H9 (cell line): ENCODE data around the gene ANKRD12. TPM values are rescaled to one million over a fixed set of nuclear protein-coding genes. Genes with fewer than 3 reads are reported as not detected.

Source experiments
- DNase-seq: peaks from one replicate; pipeline ENCODE4 v3.0.0-alpha.2; 2017
- H2AFZ ChIP-seq: one replicate; pipeline ENCODE4 v1.6.1; 2013; ENCODE audit warnings: mild to moderate bottlenecking, low read length, control low read depth, moderate library complexity
- H2AK5ac ChIP-seq: 2 replicates; pipeline ENCODE4 v1.6.1; 2013; ENCODE audit warnings: low read length, control low read depth, mixed read lengths; ENCODE audit not compliant: insufficient read length
- H2BK120ac ChIP-seq: one replicate; pipeline ENCODE4 v1.6.1; 2013; ENCODE audit warnings: low read depth, mild to moderate bottlenecking, low read length, control low read depth, inconsistent platforms; ENCODE audit not compliant: poor library complexity, severe bottlenecking
- H2BK12ac ChIP-seq: 2 replicates; pipeline ENCODE4 v1.6.1; 2013; ENCODE audit warnings: low read length, control low read depth, mixed read lengths, low read depth; ENCODE audit not compliant: insufficient read length
- H2BK15ac ChIP-seq: 2 replicates; pipeline ENCODE4 v1.6.1; 2013; ENCODE audit warnings: low read depth, low read length, control low read depth
- H2BK20ac ChIP-seq: one replicate; pipeline ENCODE4 v1.6.1; 2013; ENCODE audit warnings: low read depth, mild to moderate bottlenecking, low read length, control low read depth, inconsistent platforms; ENCODE audit not compliant: poor library complexity, severe bottlenecking
- H2BK5ac ChIP-seq: 2 replicates; pipeline ENCODE4 v1.6.1; 2013; ENCODE audit warnings: low read length, control low read depth, mixed read lengths; ENCODE audit not compliant: insufficient read length
- H3K14ac ChIP-seq: 2 replicates; pipeline ENCODE4 v1.6.1; 2013; ENCODE audit warnings: low read length, control low read depth; ENCODE audit not compliant: insufficient read depth
- H3K18ac ChIP-seq: 2 replicates; pipeline ENCODE4 v1.6.1; 2013; ENCODE audit warnings: low read depth, mild to moderate bottlenecking, mixed read lengths, low read length, control low read depth; ENCODE audit not compliant: insufficient read length
- H3K23ac ChIP-seq: 2 replicates; pipeline ENCODE4 v1.6.1; 2013; ENCODE audit warnings: low read length, control low read depth, mixed read lengths, low read depth; ENCODE audit not compliant: insufficient read length
- H3K23me2 ChIP-seq: 2 replicates; pipeline ENCODE4 v1.6.1; 2013; ENCODE audit warnings: low read depth, mild to moderate bottlenecking, mixed read lengths, low read length, control low read depth; ENCODE audit not compliant: insufficient read length, poor library complexity, severe bottlenecking
- H3K27ac ChIP-seq: 2 replicates; pipeline ENCODE4 v1.5.1; 2013; ENCODE audit warnings: low read length, control low read depth, mixed read lengths, low read depth; ENCODE audit not compliant: insufficient read length
- H3K27me3 ChIP-seq: 2 replicates; pipeline ENCODE4 v1.6.1; 2013; ENCODE audit warnings: low read length, control low read depth, inconsistent platforms; ENCODE audit not compliant: insufficient read depth
- H3K4ac ChIP-seq: 2 replicates; pipeline ENCODE4 v1.6.1; 2013; ENCODE audit warnings: low read depth, mild to moderate bottlenecking, control low read depth, inconsistent platforms, low read length, moderate library complexity
- H3K4me1 ChIP-seq: 2 replicates; pipeline ENCODE4 v1.6.1; 2013; ENCODE audit warnings: low read length, control low read depth, inconsistent platforms; ENCODE audit not compliant: insufficient read depth
- H3K4me2 ChIP-seq: 2 replicates; pipeline ENCODE4 v1.6.1; 2013; ENCODE audit warnings: low read length, control low read depth, mixed read lengths; ENCODE audit not compliant: insufficient read length, insufficient read depth
- H3K56ac ChIP-seq: 2 replicates; pipeline ENCODE4 v1.6.1; 2013; ENCODE audit warnings: low read depth, mild to moderate bottlenecking, mixed read lengths, low read length, control low read depth; ENCODE audit not compliant: insufficient read length
- H3K79me1 ChIP-seq: 2 replicates; pipeline ENCODE4 v1.6.1; 2013; ENCODE audit warnings: low read depth, mild to moderate bottlenecking, moderate library complexity, low read length, control low read depth, inconsistent platforms; ENCODE audit not compliant: insufficient read depth, poor library complexity, severe bottlenecking
- H3K79me2 ChIP-seq: 2 replicates; pipeline ENCODE4 v1.6.1; 2013; ENCODE audit warnings: low read length, control low read depth, inconsistent platforms; ENCODE audit not compliant: insufficient read depth
- H3K9ac ChIP-seq: 2 replicates; pipeline ENCODE4 v1.6.1; 2013; ENCODE audit warnings: low read length, control low read depth, mixed read lengths; ENCODE audit not compliant: insufficient read length; ENCODE audit errors: extremely low read depth
- H3K9me3 ChIP-seq: one replicate; pipeline ENCODE4 v1.6.1; 2013; ENCODE audit warnings: low read depth, low read length, inconsistent platforms; ENCODE audit not compliant: control insufficient read depth
- H3T11ph ChIP-seq: one replicate; pipeline ENCODE4 v1.6.1; 2013; ENCODE audit warnings: mild to moderate bottlenecking, low read length, control low read depth, inconsistent platforms
- H4K20me1 ChIP-seq: one replicate; pipeline ENCODE4 v1.6.1; 2013; ENCODE audit not compliant: control insufficient read depth, insufficient read length, insufficient read depth
- H4K5ac ChIP-seq: 2 replicates; pipeline ENCODE4 v1.6.1; 2013; ENCODE audit warnings: low read depth, mild to moderate bottlenecking, mixed read lengths, low read length, control low read depth; ENCODE audit not compliant: insufficient read length
- H4K8ac ChIP-seq: replicated peaks from 2 replicates; pipeline ENCODE4 v1.6.1; 2013; ENCODE audit warnings: low read length, control low read depth, mixed read lengths, low read depth; ENCODE audit not compliant: insufficient read length
- H4K91ac ChIP-seq: 2 replicates; pipeline ENCODE4 v1.6.1; 2013; ENCODE audit warnings: low read depth, mild to moderate bottlenecking, moderate library complexity, mixed read lengths, low read length, control low read depth; ENCODE audit not compliant: insufficient read length
- H3K27ac Mint-ChIP-seq, 3 experiments: 2 replicates in 2 of 3; 3 replicates in 1 of 3; pipeline ENCODE4 v1.8.0; 2020 to 2021; ENCODE audit warnings: mixed read lengths in 3 of 3, mild to moderate bottlenecking in 1 of 3, moderate library complexity in 1 of 3
- H3K27me3 Mint-ChIP-seq: 2 replicates; pipeline ENCODE4 v1.8.0; 2021; ENCODE audit warnings: low read depth, mild to moderate bottlenecking, moderate library complexity, mixed read lengths
- H3K36me3 Mint-ChIP-seq, 3 experiments: 2 replicates in 2 of 3; 3 replicates in 1 of 3; pipeline ENCODE4 v1.8.0; 2020 to 2021; ENCODE audit warnings: low read depth in 3 of 3, mixed read lengths in 3 of 3; ENCODE audit not compliant: insufficient read depth in 1 of 3
- H3K4me1 Mint-ChIP-seq, 2 experiments: 2 replicates each; pipeline ENCODE4 v1.8.0; 2020; ENCODE audit warnings: mixed read lengths in 2 of 2
- H3K4me3 Mint-ChIP-seq, 2 experiments: 2 replicates in 1 of 2; 3 replicates in 1 of 2; pipeline ENCODE4 v1.8.0; 2020 to 2021; ENCODE audit warnings: mild to moderate bottlenecking in 2 of 2, mixed read lengths in 2 of 2, moderate library complexity in 1 of 2
- H3K9me3 Mint-ChIP-seq, 2 experiments: 2 replicates in 1 of 2; 3 replicates in 1 of 2; pipeline ENCODE4 v1.8.0; 2020; ENCODE audit warnings: mild to moderate bottlenecking in 2 of 2, mixed read lengths in 2 of 2, moderate library complexity in 1 of 2
- WGBS: extraction: QIAGEN DNeasy Blood & Tissue Kit; methylation state at CpG from one replicate; pipeline ENCODE4 v1.1.7; 2013; ENCODE audit warnings: missing lambda C conversion rate, low lambda C conversion rate, mixed read lengths; ENCODE audit not compliant: insufficient read length; ENCODE audit errors: extremely low coverage; 5-methylcytosine and 5-hydroxymethylcytosine counted together
- total RNA-seq: library from RNA; stranded (reverse); gene quantifications from 2 replicates; pipeline ENCODE4 v1.2.1, GENCODE V29; 2021
- TF ChIP-seq, protein P1 (sequence below): fragments of 200-600 bp; sonication (generic); conservative IDR thresholded peaks from 3 replicates; pipeline ENCODE4 v1.8.0; 2021; ENCODE audit warnings: antibody characterized with exemption, mild to moderate bottlenecking

Gene ANKRD12
- total RNA-seq, 1 experiment from 2014 or later = 38.9 TPM

DNA sequence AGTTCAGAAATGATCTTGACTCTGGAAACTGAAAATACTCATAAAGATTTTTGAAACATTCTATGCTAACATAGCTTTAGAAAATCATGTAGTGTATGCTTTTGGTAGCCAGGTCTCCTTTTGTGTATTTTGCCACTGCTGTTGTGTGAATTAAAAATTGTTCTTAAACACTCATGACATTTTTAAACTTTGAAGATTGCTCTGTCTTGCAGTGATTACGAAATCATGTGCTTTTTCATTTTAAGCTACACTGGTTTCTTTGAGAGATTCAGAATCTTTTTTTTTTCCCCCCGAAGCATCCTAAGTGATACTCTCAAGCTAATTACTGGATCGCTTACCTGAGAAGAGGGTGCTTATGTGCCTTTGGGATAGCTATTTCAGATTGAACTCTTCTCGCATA is 60.0 kb downstream of the ANKRD12 start:
- Histone ChIP-seq H2AK5ac (no peak overlapping the region), H3K4me2 (no peak overlapping the region), H4K20me1 (no peaks in the 10 kb centered on the region), H3T11ph (no peak overlapping the region), H3K23ac (no peak overlapping the region), H3K23me2 (no peaks in the 10 kb centered on the region), H3K79me2 (no peaks in the 10 kb centered on the region), H4K8ac (no peak overlapping the region), H2BK120ac (no peak overlapping the region), H2BK20ac (no peak overlapping the region), H3K18ac (no peak overlapping the region), H3K27me3 (no peaks in the 10 kb centered on the region), H4K5ac (no peak overlapping the region), H3K79me1 (no peaks in the 10 kb centered on the region), H2BK12ac (no peak overlapping the region), H2BK15ac (no peak overlapping the region), H2AFZ (no peak overlapping the region), H3K4me1 (peaks cover 3% of the 10 kb centered on the region), H3K56ac (no peak overlapping the region), H4K91ac (no peak overlapping the region), H3K9ac (no peak overlapping the region), H3K4ac (no peak overlapping the region), H3K27ac (no peak overlapping the region), H3K14ac (no peak overlapping the region), H2BK5ac (no peak overlapping the region), H3K9me3 (no peaks in the 10 kb centered on the region)
- Mint-ChIP-seq H3K27me3 (no peaks in the 10 kb centered on the region), H3K36me3 (peaks cover 2 to 16% (median 15%) of the 10 kb centered on the region in 3 experiments; a peak in 4 of 7 replicates), H3K27ac (no peak overlapping the region; a peak in 1 of 7 replicates), H3K4me1 (peaks cover 14 to 17% of the 10 kb centered on the region in 2 experiments), H3K4me3 (no peak overlapping the region), H3K9me3 (no peaks in the 10 kb centered on the region)
- WGBS = no CpG with 5 or more reads among the region's 4 CpGs
- TF ChIP-seq, protein P1, sequence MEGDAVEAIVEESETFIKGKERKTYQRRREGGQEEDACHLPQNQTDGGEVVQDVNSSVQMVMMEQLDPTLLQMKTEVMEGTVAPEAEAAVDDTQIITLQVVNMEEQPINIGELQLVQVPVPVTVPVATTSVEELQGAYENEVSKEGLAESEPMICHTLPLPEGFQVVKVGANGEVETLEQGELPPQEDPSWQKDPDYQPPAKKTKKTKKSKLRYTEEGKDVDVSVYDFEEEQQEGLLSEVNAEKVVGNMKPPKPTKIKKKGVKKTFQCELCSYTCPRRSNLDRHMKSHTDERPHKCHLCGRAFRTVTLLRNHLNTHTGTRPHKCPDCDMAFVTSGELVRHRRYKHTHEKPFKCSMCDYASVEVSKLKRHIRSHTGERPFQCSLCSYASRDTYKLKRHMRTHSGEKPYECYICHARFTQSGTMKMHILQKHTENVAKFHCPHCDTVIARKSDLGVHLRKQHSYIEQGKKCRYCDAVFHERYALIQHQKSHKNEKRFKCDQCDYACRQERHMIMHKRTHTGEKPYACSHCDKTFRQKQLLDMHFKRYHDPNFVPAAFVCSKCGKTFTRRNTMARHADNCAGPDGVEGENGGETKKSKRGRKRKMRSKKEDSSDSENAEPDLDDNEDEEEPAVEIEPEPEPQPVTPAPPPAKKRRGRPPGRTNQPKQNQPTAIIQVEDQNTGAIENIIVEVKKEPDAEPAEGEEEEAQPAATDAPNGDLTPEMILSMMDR = no peak
- DNase-seq = no peak
